ENCODE measurements around the gene RBFOX2.
"Not testable (repeated sequence)": the region's sequence is repeated elsewhere in the genome, so short reads cannot be mapped to it uniquely, and the experiment has no call there.

Gene RBFOX2

GRCh38 chr22:35775339-35775738, 253.3 kb downstream of the RBFOX2 start:
- DNase-seq (ENCODE audit: low spot score), result no peak

GRCh38 chr22:35769974-35770373, 258.6 kb downstream of the RBFOX2 start:
- DNase-seq (ENCODE audit: low spot score), result no peak

GRCh38 chr22:35766654-35767580, 261.7 kb downstream of the RBFOX2 start:
- DNase-seq (ENCODE audit: low spot score), result no peak

- DNase-seq (ENCODE audit: low spot score), result peak; percentile 41
Observed at GRCh38 chr22:35761037-35761436, 267.6 kb downstream of the RBFOX2 start.

- DNase-seq (ENCODE audit: low spot score), result no peak
Observed at GRCh38 chr22:35758394-35758793, 270.2 kb downstream of the RBFOX2 start.

- DNase-seq (ENCODE audit: low spot score), result no peak
Observed at GRCh38 chr22:35756722-35757121, 271.9 kb downstream of the RBFOX2 start.

GRCh38 chr22:35754761-35755160, 273.9 kb downstream of the RBFOX2 start:
- no peak for DNase-seq (ENCODE audit: low spot score)

- DNase-seq (ENCODE audit: low spot score), result no peak
Observed at GRCh38 chr22:35752863-35753189, 275.8 kb downstream of the RBFOX2 start.

- DNase-seq (ENCODE audit: low spot score), result no peak
Observed at GRCh38 chr22:35752006-35752862, 276.4 kb downstream of the RBFOX2 start.

GRCh38 chr22:35749808-35750207, 278.8 kb downstream of the RBFOX2 start:
- DNase-seq (ENCODE audit: low spot score), result no peak

GRCh38 chr22:35746946-35747703, 281.5 kb downstream of the RBFOX2 start:
- no peak for DNase-seq (ENCODE audit: low spot score)

- DNase-seq (ENCODE audit: low spot score), result no peak
Observed at GRCh38 chr22:35746248-35746647, 282.4 kb downstream of the RBFOX2 start.

GRCh38 chr22:35743326-35743860, 285.2 kb downstream of the RBFOX2 start:
- peak; percentile 30 for DNase-seq (ENCODE audit: low spot score)

- peak; percentile 74 for DNase-seq (ENCODE audit: low spot score)
Observed at GRCh38 chr22:35742342-35743100, 286.1 kb downstream of the RBFOX2 start.

GRCh38 chr22:35740616-35741015, 288.0 kb downstream of the RBFOX2 start:
- DNase-seq (ENCODE audit: low spot score), result no peak

GRCh38 chr22:35739931-35740380, 288.7 kb downstream of the RBFOX2 start:
- no peak for DNase-seq (ENCODE audit: low spot score)

GRCh38 chr22:35739076-35739930, 289.3 kb downstream of the RBFOX2 start:
- no peak for DNase-seq (ENCODE audit: low spot score)

GRCh38 chr22:35737886-35738285, 290.7 kb downstream of the RBFOX2 start:
- DNase-seq (ENCODE audit: low spot score), result not testable (repeated sequence)

- no peak for DNase-seq (ENCODE audit: low spot score)
Observed at GRCh38 chr22:35736701-35737100, 291.9 kb downstream of the RBFOX2 start.

- no peak for DNase-seq (ENCODE audit: low spot score)
Observed at GRCh38 chr22:35736166-35736565, 292.5 kb downstream of the RBFOX2 start.
